ENCODE results near the gene TNFAIP8.

TNFAIP8 gene

GRCh38 chr5:119393746-119394145 is 37.9 kb downstream of the TNFAIP8 start:
- CTCF ChIA-PET: interaction anchor here (1.1 to 1.2 kb wide), 2 partner anchors 19 to 41 kb away, joined by 3 to 5 read pairs; no protein-coding TSS in a partner anchor

DNA sequence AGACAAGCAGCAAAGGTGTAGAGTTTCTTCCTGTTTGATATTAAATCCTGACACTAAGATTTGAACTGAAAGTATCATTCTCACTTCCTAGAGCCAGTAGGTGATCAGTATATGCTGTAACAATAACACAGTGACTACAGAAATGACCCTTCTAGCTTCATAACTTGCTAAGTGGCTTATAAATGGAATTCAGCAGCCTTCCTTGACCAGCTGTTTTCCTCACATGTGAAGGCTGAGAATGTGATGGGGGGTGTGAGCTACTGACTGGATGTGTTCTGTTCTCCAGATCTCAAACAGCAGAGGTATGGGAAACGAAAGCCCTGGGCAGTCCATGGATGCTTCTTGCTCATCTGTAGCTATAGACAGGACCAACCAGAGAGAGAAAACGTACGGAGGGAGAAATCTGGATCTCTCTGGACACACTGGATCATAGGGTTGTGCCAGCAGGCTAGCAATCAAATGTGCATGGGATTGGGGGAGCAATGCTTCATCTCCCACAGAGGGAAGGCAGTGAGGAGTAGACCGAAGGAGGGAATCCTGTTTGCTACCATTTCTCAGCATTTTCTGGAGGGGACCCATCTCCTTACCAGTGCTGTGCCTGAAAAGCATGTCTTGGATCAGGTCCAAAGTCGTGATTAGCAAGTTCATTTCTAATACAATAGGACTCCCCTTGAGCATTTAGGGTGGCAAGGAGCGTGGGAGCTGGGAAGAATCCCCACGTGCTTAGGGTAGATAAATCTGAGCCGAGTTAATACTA is 39.4 kb downstream of the TNFAIP8 start:
- no peak overlapping the region for H3K4me3 ChIP-seq (ENCODE audit: low read depth, low read length)
- ChIA-PET POLR2A (no interaction called here), CTCF (interaction anchor here (0.6 kb wide), 1 partner anchor 407 kb away, joined by 3 read pairs; the partner anchor contains the start of gene DTWD2)
- DNase-seq (ENCODE audit: low read depth, low spot score): no peak
- no peak for TF ChIP-seq CTCF (IDR thresholded peaks at IDR 0.05; ENCODE audit: insufficient read depth, low read length, missing control alignments)

More at GRCh38 chr5:119393746-119394145, 37.9 kb downstream of the TNFAIP8 start:
- no peak for TF ChIP-seq CTCF (IDR thresholded peaks at IDR 0.05; ENCODE audit: insufficient read depth, low read length, missing control alignments)
- no peak overlapping the region for H3K4me3 ChIP-seq (ENCODE audit: low read depth, low read length)
- DNase-seq (ENCODE audit: low read depth, low spot score): no peak
- POLR2A ChIA-PET: interaction anchor here (0.7 to 1.4 kb wide), 2 partner anchors 15 to 405 kb away, joined by 3 to 5 read pairs; partner anchors contain the start of gene DTWD2

GRCh38 chr5:119396030-119396664 is 40.3 kb downstream of the TNFAIP8 start:
- ChIA-PET POLR2A (no interaction called here), CTCF (interaction anchor here (0.7 to 7.0 kb wide), 2 partner anchors 15 to 75 kb away, joined by 3 to 69 read pairs; no protein-coding TSS in a partner anchor)
- TF ChIP-seq CTCF (IDR thresholded peaks at IDR 0.05; ENCODE audit: insufficient read depth, low read length, missing control alignments): no peak
- H3K4me3 ChIP-seq (ENCODE audit: low read depth, low read length): no peak overlapping the region
- DNase-seq (ENCODE audit: low read depth, low spot score): no peak

GRCh38 chr5:119397518-119398380 is 41.9 kb downstream of the TNFAIP8 start:
- H3K4me3 ChIP-seq (ENCODE audit: low read depth, low read length): no peak overlapping the region
- TF ChIP-seq CTCF (IDR thresholded peaks at IDR 0.05; ENCODE audit: insufficient read depth, low read length, missing control alignments): no peak
- ChIA-PET CTCF (interaction anchor here (1.4 to 7.0 kb wide), 4 partner anchors 13 to 410 kb away, joined by 3 to 69 read pairs (median 10); partner anchors contain the start of gene DTWD2), POLR2A (no interaction called here)
- DNase-seq (ENCODE audit: low read depth, low spot score): no peak

- no peak overlapping the region for H3K4me3 ChIP-seq (ENCODE audit: low read depth, low read length)
- ChIA-PET POLR2A (no interaction called here), CTCF (interaction anchor here (1.4 to 7.0 kb wide), 3 partner anchors 12 to 411 kb away, joined by 5 to 69 read pairs (median 16); partner anchors contain the start of gene DTWD2)
- DNase-seq (ENCODE audit: low read depth, low spot score): no peak
- TF ChIP-seq CTCF (IDR thresholded peaks at IDR 0.05; ENCODE audit: insufficient read depth, low read length, missing control alignments): no peak
Observed at GRCh38 chr5:119398727-119399466, 43.1 kb downstream of the TNFAIP8 start.
